ENCODE measurements around the gene FBXL14. TPM values are rescaled to one million over a fixed set of nuclear protein-coding genes. Genes with fewer than 3 reads are reported as not detected.
A peak's percentile ranks its signal among the peaks of the same experiment; 100 is the strongest.

The FBXL14 gene
- total and polyA plus RNA-seq, 2 experiments from 2014 or later = 1.9 to 9.3 TPM

GRCh38 chr12:1634590-1635191, 40.3 kb upstream of the FBXL14 start:
- in situ Hi-C loops (cut with MboI) = no loop called here
- TF ChIP-seq EZH2phosphoT487 (IDR thresholded peaks at IDR 0.05; ENCODE audit: insufficient read depth, low read depth) = no peak
- TF ChIP-seq EZH2 (IDR thresholded peaks at IDR 0.05; ENCODE audit: insufficient read depth, poor library complexity, severe bottlenecking) = no peak
- Histone ChIP-seq H3K9ac (no peak overlapping the region), H3K9me2 (ENCODE audit: insufficient read depth) (no peaks in the 10 kb centered on the region), H3K27me3 (replicated peaks; ENCODE audit: insufficient read depth) (no peaks in the 10 kb centered on the region), H2AFZ (no peak overlapping the region), H3K4me3 (no peak overlapping the region), H3K9me3 (ENCODE audit: low read depth) (no peaks in the 10 kb centered on the region), H3K4me1 (ENCODE audit: insufficient read depth) (peaks cover 12% of the 10 kb centered on the region; the same call in 1 of the 2 replicates), H4K20me1 (ENCODE audit: insufficient read depth) (no peaks in the 10 kb centered on the region; the same call in 1 of the 2 replicates), H3K27ac (no peak overlapping the region), H3K4me2 (ENCODE audit: unreplicated experiment) (no peak overlapping the region), H3F3A (ENCODE audit: insufficient read depth) (peaks cover 61% of the 10 kb centered on the region), H3K79me2 (ENCODE audit: insufficient read depth) (peaks cover 84% of the 10 kb centered on the region), H3K36me3 (ENCODE audit: low read depth) (peaks cover 43% of the 10 kb centered on the region; the same call in 1 of the 2 replicates)
- DNase-seq = peak; percentile 92
- WGBS, 2 experiments (ENCODE audit: low coverage in 1 of 2, low lambda C conversion rate in 2 of 2, missing lambda C conversion rate in 2 of 2) = 50 to 51% methylated on average over 16 of the region's 16 CpGs

- WGBS, 2 experiments (ENCODE audit: low coverage in 1 of 2, low lambda C conversion rate in 2 of 2, missing lambda C conversion rate in 2 of 2) = 62 to 65% methylated on average over 7 of the region's 7 CpGs
- H3K9ac ChIP-seq = no peak overlapping the region
- H3F3A ChIP-seq (ENCODE audit: insufficient read depth) = peaks cover 61% of the 10 kb centered on the region
- no peaks in the 10 kb centered on the region for H3K9me3 ChIP-seq (ENCODE audit: low read depth)
- no peak overlapping the region for H2AFZ ChIP-seq
- H4K20me1 ChIP-seq (ENCODE audit: insufficient read depth) = no peaks in the 10 kb centered on the region; the same call in 1 of the 2 replicates
- peaks cover 17% of the 10 kb centered on the region; the same call in 1 of the 2 replicates for H3K4me1 ChIP-seq (ENCODE audit: insufficient read depth)
- in situ Hi-C loops (cut with MboI) = no loop called here
- H3K4me2 ChIP-seq (ENCODE audit: unreplicated experiment) = no peak overlapping the region
- H3K4me3 ChIP-seq = no peak overlapping the region
- no peaks in the 10 kb centered on the region for H3K27me3 ChIP-seq (replicated peaks; ENCODE audit: insufficient read depth)
- no peaks in the 10 kb centered on the region for H3K9me2 ChIP-seq (ENCODE audit: insufficient read depth)
- peaks cover 43% of the 10 kb centered on the region; the same call in 1 of the 2 replicates for H3K36me3 ChIP-seq (ENCODE audit: low read depth)
- peaks cover 84% of the 10 kb centered on the region for H3K79me2 ChIP-seq (ENCODE audit: insufficient read depth)
- DNase-seq = no peak
- H3K27ac ChIP-seq = no peak overlapping the region
- TF ChIP-seq EZH2 (IDR thresholded peaks at IDR 0.05; ENCODE audit: insufficient read depth, poor library complexity, severe bottlenecking) (no peak), EZH2phosphoT487 (IDR thresholded peaks at IDR 0.05; ENCODE audit: insufficient read depth, low read depth) (no peak)
Measured at GRCh38 chr12:1634149-1634548, 39.8 kb upstream of the FBXL14 start.

GRCh38 chr12:1633459-1633858, 39.1 kb upstream of the FBXL14 start:
- 96 to 98% methylated on average over 3 of the region's 3 CpGs for WGBS, 2 experiments (ENCODE audit: low coverage in 1 of 2, low lambda C conversion rate in 2 of 2, missing lambda C conversion rate in 2 of 2)
- Histone ChIP-seq H3K4me1 (ENCODE audit: insufficient read depth) (peaks cover 17% of the 10 kb centered on the region; the same call in 1 of the 2 replicates), H3K4me3 (no peak overlapping the region), H3F3A (ENCODE audit: insufficient read depth) (peaks cover 57% of the 10 kb centered on the region), H3K27ac (no peak overlapping the region), H3K9me3 (ENCODE audit: low read depth) (no peaks in the 10 kb centered on the region), H3K36me3 (ENCODE audit: low read depth) (peaks cover 38% of the 10 kb centered on the region; the same call in 1 of the 2 replicates), H2AFZ (no peak overlapping the region), H3K79me2 (ENCODE audit: insufficient read depth) (peaks cover 85% of the 10 kb centered on the region), H3K9ac (no peak overlapping the region), H3K4me2 (ENCODE audit: unreplicated experiment) (no peak overlapping the region), H3K9me2 (ENCODE audit: insufficient read depth) (no peaks in the 10 kb centered on the region), H4K20me1 (ENCODE audit: insufficient read depth) (no peaks in the 10 kb centered on the region; the same call in 1 of the 2 replicates), H3K27me3 (replicated peaks; ENCODE audit: insufficient read depth) (no peaks in the 10 kb centered on the region)
- in situ Hi-C loops (cut with MboI) = no loop called here
- TF ChIP-seq EZH2phosphoT487 (IDR thresholded peaks at IDR 0.05; ENCODE audit: insufficient read depth, low read depth) (no peak), EZH2 (IDR thresholded peaks at IDR 0.05; ENCODE audit: insufficient read depth, poor library complexity, severe bottlenecking) (no peak)
- DNase-seq = no peak

- peaks cover 53% of the 10 kb centered on the region for H3F3A ChIP-seq (ENCODE audit: insufficient read depth)
- no peak overlapping the region for H3K4me3 ChIP-seq
- peaks cover 85% of the 10 kb centered on the region for H3K79me2 ChIP-seq (ENCODE audit: insufficient read depth)
- no peak for TF ChIP-seq EZH2 (IDR thresholded peaks at IDR 0.05; ENCODE audit: insufficient read depth, poor library complexity, severe bottlenecking)
- TF ChIP-seq EZH2phosphoT487 (IDR thresholded peaks at IDR 0.05; ENCODE audit: insufficient read depth, low read depth) = no peak
- H4K20me1 ChIP-seq (ENCODE audit: insufficient read depth) = no peaks in the 10 kb centered on the region; the same call in 1 of the 2 replicates
- no peak overlapping the region for H3K27ac ChIP-seq
- H3K4me1 ChIP-seq (ENCODE audit: insufficient read depth) = peaks cover 17% of the 10 kb centered on the region; the same call in 1 of the 2 replicates
- H3K4me2 ChIP-seq (ENCODE audit: unreplicated experiment) = no peak overlapping the region
- H3K36me3 ChIP-seq (ENCODE audit: low read depth) = peaks cover 30% of the 10 kb centered on the region; the same call in 1 of the 2 replicates
- no peak overlapping the region for H3K9ac ChIP-seq
- WGBS, 2 experiments (ENCODE audit: low coverage in 1 of 2, low lambda C conversion rate in 2 of 2, missing lambda C conversion rate in 2 of 2) = 84 to 86% methylated on average over 14 of the region's 14 CpGs
- DNase-seq = no peak
- in situ Hi-C loops (cut with MboI) = no loop called here
- no peak overlapping the region for H2AFZ ChIP-seq
- no peaks in the 10 kb centered on the region for H3K27me3 ChIP-seq (replicated peaks; ENCODE audit: insufficient read depth)
- no peaks in the 10 kb centered on the region for H3K9me2 ChIP-seq (ENCODE audit: insufficient read depth)
- H3K9me3 ChIP-seq (ENCODE audit: low read depth) = no peaks in the 10 kb centered on the region
Measured at GRCh38 chr12:1632702-1633101, 38.3 kb upstream of the FBXL14 start.

All from GM23248 (cell line).